ENCODE data around the gene LTO1. TPM values are rescaled to one million over a fixed set of nuclear protein-coding genes. Genes with fewer than 3 reads are reported as not detected.
A peak's percentile ranks its signal among the peaks of the same experiment; 100 is the strongest.

LTO1 gene
- total and polyA plus RNA-seq, 2 of the 13 experiments (the other 11 are each of a cell fraction or from before 2014, with no cell fraction given) = 11.8 to 15.0 TPM

DNA sequence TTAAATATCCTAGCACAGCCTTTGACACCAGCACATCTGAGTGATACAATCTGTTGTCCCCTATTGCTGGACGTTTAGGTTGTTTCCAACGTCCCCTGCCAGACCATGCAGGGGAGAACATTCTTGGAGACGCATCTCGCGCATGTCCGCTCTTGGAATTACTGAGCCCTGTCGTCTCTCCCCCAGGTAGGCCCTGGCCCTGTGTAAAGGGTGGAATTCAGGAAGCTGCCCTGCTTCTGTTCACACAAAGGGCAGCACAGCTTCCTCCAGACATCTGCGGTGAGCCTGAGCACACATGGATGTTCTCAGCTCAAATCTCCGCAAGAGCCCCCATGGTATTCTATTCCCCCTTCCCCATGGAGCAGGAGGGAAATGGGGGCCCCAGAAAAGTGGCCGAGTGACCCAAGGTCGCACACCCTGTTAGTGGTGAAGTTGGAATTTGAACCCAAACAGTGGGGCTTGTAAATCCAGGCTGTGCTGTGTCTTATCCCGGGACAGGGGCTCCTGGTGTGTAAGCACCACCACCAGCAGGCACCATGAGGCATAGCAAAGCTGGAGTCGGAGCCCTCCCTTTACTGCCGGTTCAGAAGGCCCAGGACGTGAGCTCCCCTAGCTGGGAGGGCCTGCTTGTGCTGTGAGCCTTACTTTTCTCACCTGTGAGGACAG, 33.7 kb upstream of the LTO1 start (continued):
- TF ChIP-seq MEF2D (CRISPR knock-in tag; IDR thresholded peaks at IDR 0.05) (0 out of 2 replicates have a peak, but pooled peaks have one; percentile 32), HOXA3 (CRISPR knock-in tag; IDR thresholded peaks at IDR 0.05) (peak; percentile 60), MAZ (IDR thresholded peaks at IDR 0.05; ENCODE audit: borderline replicate concordance, low read depth, low read length) (no peak), MAZ (CRISPR knock-in tag; IDR thresholded peaks at IDR 0.05; ENCODE audit: low read depth) (peak; percentile 63; the same call in 1 of the 2 replicates), ZNF670 (CRISPR knock-in tag; IDR thresholded peaks at IDR 0.05; ENCODE audit: borderline replicate concordance) (0 out of 2 replicates have a peak, but pooled peaks have one; percentile 42), RXRA (CRISPR knock-in tag; IDR thresholded peaks at IDR 0.05) (peak; percentile 69), ATF1 (CRISPR knock-in tag; IDR thresholded peaks at IDR 0.05) (no peak), RARA (CRISPR knock-in tag; IDR thresholded peaks at IDR 0.05) (peak; percentile 48; the same call in 1 of the 2 replicates), FOSL2 (CRISPR knock-in tag; IDR thresholded peaks at IDR 0.05) (peak; percentile 42), FIP1L1 (IDR thresholded peaks at IDR 0.05; ENCODE audit: borderline replicate concordance, insufficient read depth, low read depth, low read length) (0 out of 2 replicates have a peak, but pooled peaks have one; percentile 55), ZMYM4 (CRISPR knock-in tag; IDR thresholded peaks at IDR 0.05) (peak; percentile 54; the same call in 1 of the 2 replicates), NONO (IDR thresholded peaks at IDR 0.05) (no peak), NONO (CRISPR knock-in tag; conservative IDR thresholded peaks at IDR 0.05) (0 out of 2 replicates have a peak, but pooled peaks have one; percentile 37), ZNF878 (CRISPR knock-in tag; IDR thresholded peaks at IDR 0.05) (no peak), NFIB (CRISPR knock-in tag; IDR thresholded peaks at IDR 0.05; ENCODE audit: borderline replicate concordance) (no peak), MZF1 (CRISPR knock-in tag; IDR thresholded peaks at IDR 0.05; ENCODE audit: borderline replicate concordance) (peak; percentile 40; the same call in 1 of the 2 replicates)
- TF ChIP-seq, protein P1, sequence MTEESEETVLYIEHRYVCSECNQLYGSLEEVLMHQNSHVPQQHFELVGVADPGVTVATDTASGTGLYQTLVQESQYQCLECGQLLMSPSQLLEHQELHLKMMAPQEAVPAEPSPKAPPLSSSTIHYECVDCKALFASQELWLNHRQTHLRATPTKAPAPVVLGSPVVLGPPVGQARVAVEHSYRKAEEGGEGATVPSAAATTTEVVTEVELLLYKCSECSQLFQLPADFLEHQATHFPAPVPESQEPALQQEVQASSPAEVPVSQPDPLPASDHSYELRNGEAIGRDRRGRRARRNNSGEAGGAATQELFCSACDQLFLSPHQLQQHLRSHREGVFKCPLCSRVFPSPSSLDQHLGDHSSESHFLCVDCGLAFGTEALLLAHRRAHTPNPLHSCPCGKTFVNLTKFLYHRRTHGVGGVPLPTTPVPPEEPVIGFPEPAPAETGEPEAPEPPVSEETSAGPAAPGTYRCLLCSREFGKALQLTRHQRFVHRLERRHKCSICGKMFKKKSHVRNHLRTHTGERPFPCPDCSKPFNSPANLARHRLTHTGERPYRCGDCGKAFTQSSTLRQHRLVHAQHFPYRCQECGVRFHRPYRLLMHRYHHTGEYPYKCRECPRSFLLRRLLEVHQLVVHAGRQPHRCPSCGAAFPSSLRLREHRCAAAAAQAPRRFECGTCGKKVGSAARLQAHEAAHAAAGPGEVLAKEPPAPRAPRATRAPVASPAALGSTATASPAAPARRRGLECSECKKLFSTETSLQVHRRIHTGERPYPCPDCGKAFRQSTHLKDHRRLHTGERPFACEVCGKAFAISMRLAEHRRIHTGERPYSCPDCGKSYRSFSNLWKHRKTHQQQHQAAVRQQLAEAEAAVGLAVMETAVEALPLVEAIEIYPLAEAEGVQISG (CRISPR knock-in tag; IDR thresholded peaks at IDR 0.05) = peak; percentile 51; the same call in 1 of the 2 replicates
- TF ChIP-seq, protein P2, sequence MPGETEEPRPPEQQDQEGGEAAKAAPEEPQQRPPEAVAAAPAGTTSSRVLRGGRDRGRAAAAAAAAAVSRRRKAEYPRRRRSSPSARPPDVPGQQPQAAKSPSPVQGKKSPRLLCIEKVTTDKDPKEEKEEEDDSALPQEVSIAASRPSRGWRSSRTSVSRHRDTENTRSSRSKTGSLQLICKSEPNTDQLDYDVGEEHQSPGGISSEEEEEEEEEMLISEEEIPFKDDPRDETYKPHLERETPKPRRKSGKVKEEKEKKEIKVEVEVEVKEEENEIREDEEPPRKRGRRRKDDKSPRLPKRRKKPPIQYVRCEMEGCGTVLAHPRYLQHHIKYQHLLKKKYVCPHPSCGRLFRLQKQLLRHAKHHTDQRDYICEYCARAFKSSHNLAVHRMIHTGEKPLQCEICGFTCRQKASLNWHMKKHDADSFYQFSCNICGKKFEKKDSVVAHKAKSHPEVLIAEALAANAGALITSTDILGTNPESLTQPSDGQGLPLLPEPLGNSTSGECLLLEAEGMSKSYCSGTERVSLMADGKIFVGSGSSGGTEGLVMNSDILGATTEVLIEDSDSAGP (CRISPR knock-in tag; IDR thresholded peaks at IDR 0.05; ENCODE audit: borderline replicate concordance) = peak; percentile 32; the same call in 1 of the 2 replicates
- TF ChIP-seq, protein P3, sequence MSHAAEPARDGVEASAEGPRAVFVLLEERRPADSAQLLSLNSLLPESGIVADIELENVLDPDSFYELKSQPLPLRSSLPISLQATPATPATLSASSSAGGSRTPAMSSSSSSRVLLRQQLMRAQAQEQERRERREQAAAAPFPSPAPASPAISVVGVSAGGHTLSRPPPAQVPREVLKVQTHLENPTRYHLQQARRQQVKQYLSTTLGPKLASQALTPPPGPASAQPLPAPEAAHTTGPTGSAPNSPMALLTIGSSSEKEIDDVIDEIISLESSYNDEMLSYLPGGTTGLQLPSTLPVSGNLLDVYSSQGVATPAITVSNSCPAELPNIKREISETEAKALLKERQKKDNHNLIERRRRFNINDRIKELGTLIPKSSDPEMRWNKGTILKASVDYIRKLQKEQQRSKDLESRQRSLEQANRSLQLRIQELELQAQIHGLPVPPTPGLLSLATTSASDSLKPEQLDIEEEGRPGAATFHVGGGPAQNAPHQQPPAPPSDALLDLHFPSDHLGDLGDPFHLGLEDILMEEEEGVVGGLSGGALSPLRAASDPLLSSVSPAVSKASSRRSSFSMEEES (CRISPR knock-in tag; IDR thresholded peaks at IDR 0.05) = no peak
- TF ChIP-seq, protein P4, sequence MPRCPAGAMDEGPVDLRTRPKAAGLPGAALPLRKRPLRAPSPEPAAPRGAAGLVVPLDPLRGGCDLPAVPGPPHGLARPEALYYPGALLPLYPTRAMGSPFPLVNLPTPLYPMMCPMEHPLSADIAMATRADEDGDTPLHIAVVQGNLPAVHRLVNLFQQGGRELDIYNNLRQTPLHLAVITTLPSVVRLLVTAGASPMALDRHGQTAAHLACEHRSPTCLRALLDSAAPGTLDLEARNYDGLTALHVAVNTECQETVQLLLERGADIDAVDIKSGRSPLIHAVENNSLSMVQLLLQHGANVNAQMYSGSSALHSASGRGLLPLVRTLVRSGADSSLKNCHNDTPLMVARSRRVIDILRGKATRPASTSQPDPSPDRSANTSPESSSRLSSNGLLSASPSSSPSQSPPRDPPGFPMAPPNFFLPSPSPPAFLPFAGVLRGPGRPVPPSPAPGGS (CRISPR knock-in tag; IDR thresholded peaks at IDR 0.05) = no peak
- TF ChIP-seq, protein P5, sequence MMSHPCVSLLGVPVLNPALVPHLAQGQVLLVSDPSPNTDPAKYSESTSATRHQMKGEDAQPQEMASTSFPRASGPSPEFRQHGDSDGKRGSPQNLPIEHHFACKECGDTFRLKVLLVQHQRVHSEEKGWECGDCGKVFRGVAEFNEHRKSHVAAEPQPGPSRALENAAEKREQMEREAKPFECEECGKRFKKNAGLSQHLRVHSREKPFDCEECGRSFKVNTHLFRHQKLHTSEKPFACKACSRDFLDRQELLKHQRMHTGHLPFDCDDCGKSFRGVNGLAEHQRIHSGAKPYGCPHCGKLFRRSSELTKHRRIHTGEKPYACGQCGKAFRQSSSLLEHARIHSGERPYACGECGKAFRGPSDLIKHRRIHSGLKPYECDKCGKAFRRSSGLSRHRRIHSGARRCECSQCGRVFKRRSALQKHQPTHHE (CRISPR knock-in tag; IDR thresholded peaks at IDR 0.05; ENCODE audit: borderline replicate concordance) = peak; percentile 62; the same call in 1 of the 2 replicates

Data from HepG2 (cell line).